Measurements from ENCODE around the gene POLR1A. TPM values are rescaled to one million over a fixed set of nuclear protein-coding genes. Genes with fewer than 3 reads are reported as not detected.

POLR1A gene
- total RNA-seq, 1 experiment from 2014 or later: 62.7 TPM

DNA sequence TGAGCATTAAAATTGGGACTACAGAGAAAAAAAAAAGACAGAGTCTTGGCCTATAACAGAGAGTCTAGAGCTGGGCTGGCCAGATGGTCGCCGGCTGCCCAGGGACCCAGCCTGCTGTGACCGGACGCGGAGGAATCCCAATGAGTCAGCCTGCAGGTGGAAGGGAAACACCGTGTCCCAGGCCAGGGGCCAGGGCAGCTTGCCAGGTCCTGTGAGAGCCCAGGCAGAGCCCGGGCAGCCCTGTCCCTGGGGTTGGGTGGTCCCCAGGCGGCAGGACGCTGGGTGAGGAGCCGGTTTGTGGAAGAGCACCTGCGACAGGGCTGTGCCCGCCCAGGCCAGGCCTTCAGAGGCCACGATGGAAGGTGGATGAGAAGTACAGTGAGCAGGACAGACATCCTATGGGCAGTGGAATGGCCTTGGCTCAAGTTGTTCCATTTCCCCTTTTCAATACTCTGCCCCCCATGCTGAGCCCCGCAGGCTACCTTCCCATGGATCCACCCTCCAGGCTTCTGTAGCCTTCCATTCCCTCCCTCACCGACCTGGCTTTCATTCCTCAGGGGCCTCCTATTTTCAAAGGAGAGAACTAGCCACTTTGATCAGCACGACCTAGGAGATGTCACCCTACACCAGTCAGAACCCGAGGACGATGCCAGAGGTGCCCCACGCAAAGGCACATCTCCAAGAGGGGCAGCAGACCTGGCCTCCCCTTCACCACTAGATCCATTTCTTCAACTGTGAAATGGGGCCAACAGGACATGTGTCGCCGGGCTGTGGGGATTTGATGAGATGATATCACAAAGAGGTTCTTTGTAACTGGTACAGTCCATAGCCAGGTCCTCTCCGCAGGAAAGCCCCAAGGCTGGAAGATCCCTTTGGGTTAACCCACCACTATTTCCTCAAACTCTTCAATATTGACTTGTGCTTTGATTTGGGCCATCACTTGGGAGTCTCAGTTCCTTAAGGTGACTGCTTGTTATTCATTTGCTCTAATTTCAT lies 87.5 kb downstream of the POLR1A start:
- Histone ChIP-seq H3K9ac (ENCODE audit: extremely low read depth, insufficient read length, low read length) (no peak overlapping the region), H3K9me3 (ENCODE audit: control insufficient read depth, low read depth, low read length) (peaks cover 7% of the 10 kb centered on the region), H3K27ac (ENCODE audit: insufficient read length, low read depth, low read length) (no peak overlapping the region), H2BK15ac (ENCODE audit: low read depth, low read length) (no peak overlapping the region), H4K91ac (ENCODE audit: insufficient read length, low read depth, low read length) (no peak overlapping the region), H2AK5ac (ENCODE audit: insufficient read length, low read length) (no peak overlapping the region), H4K20me1 (ENCODE audit: control insufficient read depth, insufficient read depth, insufficient read length) (no peaks in the 10 kb centered on the region), H3K4ac (ENCODE audit: low read depth, low read length) (no peak overlapping the region), H3K27me3 (ENCODE audit: insufficient read depth, low read length) (no peaks in the 10 kb centered on the region), H3K56ac (ENCODE audit: insufficient read length, low read depth, low read length) (no peak overlapping the region), H2BK20ac (ENCODE audit: low read depth, low read length, poor library complexity, severe bottlenecking) (no peak overlapping the region), H3K4me2 (ENCODE audit: insufficient read depth, insufficient read length, low read length) (no peak overlapping the region), H3K23me2 (ENCODE audit: insufficient read length, low read depth, low read length, poor library complexity, severe bottlenecking) (no peaks in the 10 kb centered on the region), H4K8ac (replicated peaks; ENCODE audit: insufficient read length, low read depth, low read length) (no peak overlapping the region), H2AFZ (ENCODE audit: low read length) (no peak overlapping the region), H3K79me2 (ENCODE audit: insufficient read depth, low read length) (no peaks in the 10 kb centered on the region), H3K4me1 (ENCODE audit: insufficient read depth, low read length) (no peaks in the 10 kb centered on the region), H2BK120ac (ENCODE audit: low read depth, low read length, poor library complexity, severe bottlenecking) (no peak overlapping the region), H3T11ph (ENCODE audit: low read length) (no peak overlapping the region), H3K14ac (ENCODE audit: insufficient read depth, low read length) (no peak overlapping the region; the same call in 1 of the 2 replicates), H3K18ac (ENCODE audit: insufficient read length, low read depth, low read length) (no peak overlapping the region), H2BK5ac (ENCODE audit: insufficient read length, low read length) (no peak overlapping the region), H2BK12ac (ENCODE audit: insufficient read length, low read depth, low read length) (no peak overlapping the region), H4K5ac (ENCODE audit: insufficient read length, low read depth, low read length) (no peak overlapping the region), H3K79me1 (ENCODE audit: insufficient read depth, low read depth, low read length, poor library complexity, severe bottlenecking) (no peaks in the 10 kb centered on the region), H3K23ac (ENCODE audit: insufficient read length, low read depth, low read length) (no peak overlapping the region)
- Mint-ChIP-seq H3K9me3 (peaks cover 9 to 18% of the 10 kb centered on the region in 2 experiments), H3K27me3 (ENCODE audit: low read depth) (peaks cover 18% of the 10 kb centered on the region), H3K27ac (peak overlapping the region in 1 of 3 experiments; percentile 59; a peak in 1 of 7 replicates), H3K36me3 (ENCODE audit: insufficient read depth in 1 of 3, low read depth in 3 of 3) (peaks cover 5 to 12% (median 11%) of the 10 kb centered on the region in 3 experiments; a peak in 6 of 7 replicates), H3K4me1 (0 out of 4 replicates have a peak, but pooled peaks cover 0 to 2% of the 10 kb centered on the region in 2 experiments), H3K4me3 (no peak overlapping the region)
- TF ChIP-seq, protein P1, sequence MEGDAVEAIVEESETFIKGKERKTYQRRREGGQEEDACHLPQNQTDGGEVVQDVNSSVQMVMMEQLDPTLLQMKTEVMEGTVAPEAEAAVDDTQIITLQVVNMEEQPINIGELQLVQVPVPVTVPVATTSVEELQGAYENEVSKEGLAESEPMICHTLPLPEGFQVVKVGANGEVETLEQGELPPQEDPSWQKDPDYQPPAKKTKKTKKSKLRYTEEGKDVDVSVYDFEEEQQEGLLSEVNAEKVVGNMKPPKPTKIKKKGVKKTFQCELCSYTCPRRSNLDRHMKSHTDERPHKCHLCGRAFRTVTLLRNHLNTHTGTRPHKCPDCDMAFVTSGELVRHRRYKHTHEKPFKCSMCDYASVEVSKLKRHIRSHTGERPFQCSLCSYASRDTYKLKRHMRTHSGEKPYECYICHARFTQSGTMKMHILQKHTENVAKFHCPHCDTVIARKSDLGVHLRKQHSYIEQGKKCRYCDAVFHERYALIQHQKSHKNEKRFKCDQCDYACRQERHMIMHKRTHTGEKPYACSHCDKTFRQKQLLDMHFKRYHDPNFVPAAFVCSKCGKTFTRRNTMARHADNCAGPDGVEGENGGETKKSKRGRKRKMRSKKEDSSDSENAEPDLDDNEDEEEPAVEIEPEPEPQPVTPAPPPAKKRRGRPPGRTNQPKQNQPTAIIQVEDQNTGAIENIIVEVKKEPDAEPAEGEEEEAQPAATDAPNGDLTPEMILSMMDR (conservative IDR thresholded peaks at IDR 0.05): no peak
- DNase-seq: no peak
- no CpG with 5 or more reads among the region's 22 CpGs for WGBS (ENCODE audit: extremely low coverage, insufficient read length, low lambda C conversion rate)
